Transverse colon (tissue), 1 donor: Measurements from ENCODE around the gene CRX.

ENCODE experiments used
- EP300 ChIP-seq: sonication (generic); formaldehyde crosslinking; IDR thresholded peaks from one replicate; pipeline ENCODE4 v1.6.1; 2017; ENCODE audit warnings: antibody characterized with exemption, low read depth
- POLR2A ChIP-seq: fragments of 450-650 bp; IDR thresholded peaks from one replicate; pipeline ENCODE4 v1.6.1; 2016; ENCODE audit warnings: antibody characterized with exemption, mild to moderate bottlenecking, moderate library complexity

- peak; percentile 59 for TF ChIP-seq EP300
- peak; percentile 32 for TF ChIP-seq POLR2A
Measured at GRCh38 chr19:47776568-47776967, 45.2 kb upstream of the CRX start.
